ENCODE data around the gene EPB41L1.

Gene EPB41L1

GRCh38 chr20:36193977-36194712, 39.6 kb downstream of the EPB41L1 start:
- ChIA-PET CTCF (no interaction called here), POLR2A (no interaction called here)
- no peak for TF ChIP-seq TARDBP (IDR thresholded peaks at IDR 0.05)
- no peak for TF ChIP-seq FOXM1 (IDR thresholded peaks at IDR 0.05; ENCODE audit: borderline replicate concordance)
- no peak for TF ChIP-seq ZNF384 (IDR thresholded peaks at IDR 0.05)
- no peak for TF ChIP-seq LEF1 (IDR thresholded peaks at IDR 0.05; ENCODE audit: borderline replicate concordance)
- TF ChIP-seq ELF4 (IDR thresholded peaks at IDR 0.05), result no peak
- TF ChIP-seq BHLHE40 (IDR thresholded peaks at IDR 0.05; ENCODE audit: borderline replicate concordance), result no peak
- no peak for TF ChIP-seq SP1 (IDR thresholded peaks at IDR 0.05)
- no peak for TF ChIP-seq L3MBTL2 (conservative IDR thresholded peaks at IDR 0.05)
- TF ChIP-seq ARNT (IDR thresholded peaks at IDR 0.05), result no peak
- no peak for TF ChIP-seq SUZ12 (IDR thresholded peaks at IDR 0.05)
- TF ChIP-seq FOXA1 (IDR thresholded peaks at IDR 0.05), result no peak
- no peak for TF ChIP-seq NFRKB (IDR thresholded peaks at IDR 0.05)
- no peak for TF ChIP-seq FOXK2 (IDR thresholded peaks at IDR 0.05)
- no peak for TF ChIP-seq HDGF (IDR thresholded peaks at IDR 0.05; ENCODE audit: borderline replicate concordance)
- DNase-seq (ENCODE audit: extremely low spot score), result no peak

GRCh38 chr20:36196676-36197075, 42.1 kb downstream of the EPB41L1 start:
- CTCF ChIA-PET, result no interaction called here
- POLR2A ChIA-PET, result no interaction called here
- no peak for DNase-seq (ENCODE audit: extremely low spot score)
- TF ChIP-seq TARDBP (IDR thresholded peaks at IDR 0.05) (no peak), L3MBTL2 (conservative IDR thresholded peaks at IDR 0.05) (no peak), CTBP1 (IDR thresholded peaks at IDR 0.05; ENCODE audit: borderline replicate concordance) (no peak), HDGF (IDR thresholded peaks at IDR 0.05; ENCODE audit: borderline replicate concordance) (no peak), SUZ12 (IDR thresholded peaks at IDR 0.05) (no peak), NFRKB (IDR thresholded peaks at IDR 0.05) (no peak)

- CTCF ChIA-PET, result interaction anchor here (0.9 kb wide), 1 partner anchor 59 kb away, joined by 3 read pairs; no protein-coding TSS in a partner anchor
- POLR2A ChIA-PET, result no interaction called here
- no peak for DNase-seq (ENCODE audit: extremely low spot score)
- TF ChIP-seq SUZ12 (IDR thresholded peaks at IDR 0.05) (no peak), SP1 (IDR thresholded peaks at IDR 0.05) (no peak), NFRKB (IDR thresholded peaks at IDR 0.05) (no peak), ZNF384 (IDR thresholded peaks at IDR 0.05) (no peak), ARNT (IDR thresholded peaks at IDR 0.05) (no peak), ELF4 (IDR thresholded peaks at IDR 0.05) (no peak), PKNOX1 (IDR thresholded peaks at IDR 0.05) (no peak), TARDBP (IDR thresholded peaks at IDR 0.05) (no peak), CTBP1 (IDR thresholded peaks at IDR 0.05; ENCODE audit: borderline replicate concordance) (no peak), BHLHE40 (IDR thresholded peaks at IDR 0.05; ENCODE audit: borderline replicate concordance) (no peak), HDGF (IDR thresholded peaks at IDR 0.05; ENCODE audit: borderline replicate concordance) (no peak), FOXM1 (IDR thresholded peaks at IDR 0.05; ENCODE audit: borderline replicate concordance) (no peak), L3MBTL2 (conservative IDR thresholded peaks at IDR 0.05) (no peak), LEF1 (IDR thresholded peaks at IDR 0.05; ENCODE audit: borderline replicate concordance) (no peak), FOXA1 (IDR thresholded peaks at IDR 0.05) (no peak), FOXK2 (IDR thresholded peaks at IDR 0.05) (no peak)
Observed at GRCh38 chr20:36197271-36197670, 42.7 kb downstream of the EPB41L1 start.

GRCh38 chr20:36199345-36200257, 45.1 kb downstream of the EPB41L1 start:
- POLR2A ChIA-PET, result no interaction called here

GRCh38 chr20:36200451-36200850, 45.9 kb downstream of the EPB41L1 start:
- TF ChIP-seq FOXM1 (IDR thresholded peaks at IDR 0.05; ENCODE audit: borderline replicate concordance) (no peak), TARDBP (IDR thresholded peaks at IDR 0.05) (no peak), SP1 (IDR thresholded peaks at IDR 0.05) (no peak), NFRKB (IDR thresholded peaks at IDR 0.05) (no peak), HDGF (IDR thresholded peaks at IDR 0.05; ENCODE audit: borderline replicate concordance) (no peak), CTBP1 (IDR thresholded peaks at IDR 0.05; ENCODE audit: borderline replicate concordance) (no peak), FOXK2 (IDR thresholded peaks at IDR 0.05) (no peak), ZNF384 (IDR thresholded peaks at IDR 0.05) (no peak), ARNT (IDR thresholded peaks at IDR 0.05) (no peak), ELF4 (IDR thresholded peaks at IDR 0.05) (no peak), PKNOX1 (IDR thresholded peaks at IDR 0.05) (no peak), SUZ12 (IDR thresholded peaks at IDR 0.05) (no peak), LEF1 (IDR thresholded peaks at IDR 0.05; ENCODE audit: borderline replicate concordance) (no peak), FOXA1 (IDR thresholded peaks at IDR 0.05) (no peak), L3MBTL2 (conservative IDR thresholded peaks at IDR 0.05) (no peak), BHLHE40 (IDR thresholded peaks at IDR 0.05; ENCODE audit: borderline replicate concordance) (no peak)
- ChIA-PET POLR2A (no interaction called here), CTCF (interaction anchor here (0.7 to 3.5 kb wide), 6 partner anchors 11 to 208 kb away, joined by 3 to 18 read pairs (median 4); no protein-coding TSS in a partner anchor)
- no peak for DNase-seq (ENCODE audit: extremely low spot score)

More at GRCh38 chr20:36199345-36200257, 45.1 kb downstream of the EPB41L1 start:
- peak; percentile 86 for DNase-seq (ENCODE audit: extremely low spot score)
- TF ChIP-seq SP1 (IDR thresholded peaks at IDR 0.05) (no peak), FOXM1 (IDR thresholded peaks at IDR 0.05; ENCODE audit: borderline replicate concordance) (no peak), BHLHE40 (IDR thresholded peaks at IDR 0.05; ENCODE audit: borderline replicate concordance) (no peak), LEF1 (IDR thresholded peaks at IDR 0.05; ENCODE audit: borderline replicate concordance) (no peak), SUZ12 (IDR thresholded peaks at IDR 0.05) (no peak), TARDBP (IDR thresholded peaks at IDR 0.05) (no peak), NFRKB (IDR thresholded peaks at IDR 0.05) (no peak), FOXA1 (IDR thresholded peaks at IDR 0.05) (no peak), ZNF384 (IDR thresholded peaks at IDR 0.05) (no peak), HDGF (IDR thresholded peaks at IDR 0.05; ENCODE audit: borderline replicate concordance) (no peak), ELF4 (IDR thresholded peaks at IDR 0.05) (no peak), L3MBTL2 (conservative IDR thresholded peaks at IDR 0.05) (no peak)
- CTCF ChIA-PET, result interaction anchor here (0.7 to 3.5 kb wide), 8 partner anchors 10 to 207 kb away, joined by 3 to 18 read pairs (median 4); no protein-coding TSS in a partner anchor
